ENCODE results near the gene ARIH2. TPM values are rescaled to one million over a fixed set of nuclear protein-coding genes. Genes with fewer than 3 reads are reported as not detected.

Gene ARIH2
- polyA plus RNA-seq (2013), result 93.3 TPM

DNA sequence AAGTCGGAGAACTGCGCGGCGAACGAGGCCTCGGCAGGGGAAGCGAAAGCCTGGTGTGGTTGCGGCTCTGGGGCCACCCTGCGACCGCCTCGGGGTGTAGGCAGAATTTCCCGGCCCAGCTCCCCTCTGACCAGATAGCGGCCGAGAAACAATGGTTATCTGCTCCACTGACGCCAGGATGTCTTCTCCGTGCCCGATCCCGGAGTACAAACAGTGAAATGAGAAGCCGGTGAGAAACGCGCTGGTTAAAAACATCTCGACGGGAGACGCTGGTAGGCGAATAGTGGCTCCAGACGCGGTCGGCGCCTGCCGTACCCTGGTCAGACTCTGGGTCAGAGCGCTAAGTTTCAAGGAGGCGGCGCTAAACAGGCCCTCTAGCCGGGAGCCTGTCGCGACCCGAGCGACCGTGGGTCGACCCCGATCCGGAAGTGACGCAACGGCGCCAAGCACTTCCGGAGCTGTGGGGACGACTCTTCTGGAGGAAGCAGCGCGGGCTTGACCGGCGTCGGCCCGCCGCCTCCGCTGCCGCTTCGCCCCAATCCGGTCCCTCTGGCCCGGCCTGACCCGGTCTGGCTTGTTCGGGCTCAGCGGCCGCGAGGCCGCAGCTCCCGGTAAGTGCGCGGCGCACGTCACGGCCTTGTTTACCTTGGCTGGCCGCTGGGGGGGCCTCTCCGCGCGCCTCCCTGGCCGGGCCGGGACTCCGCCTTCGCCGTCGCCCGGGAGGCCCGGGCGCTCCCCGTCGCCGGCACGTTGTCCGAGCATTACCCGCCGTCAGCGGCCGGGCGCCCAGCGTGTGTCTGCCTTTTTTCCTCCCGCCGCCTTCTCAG is at the start of gene ARIH2:
TSS of gene ARIH2 (plus strand) at position 455 of the 827 bp plus-strand sequence. CDS start 8,717 bp downstream, outside the sequence.
- Histone ChIP-seq H3K36me3 (ENCODE audit: control insufficient read depth in 4 of 4, insufficient read depth in 4 of 4, low read length in 3 of 4) (peaks cover 0 to 12% (median 2%) of the 10 kb centered on the region in 4 experiments), H3K9me3 (ENCODE audit: control extremely low read depth in 1 of 5, control insufficient read depth in 4 of 5, insufficient read depth in 2 of 5, low read depth in 1 of 5, low read length in 4 of 5) (no peaks in the 10 kb centered on the region), H3K27ac (ENCODE audit: insufficient read depth in 1 of 2, low read depth in 1 of 2, low read length in 2 of 2, poor library complexity in 1 of 2, severe bottlenecking in 2 of 2) (peak within 1 kb of the TSS; percentile 93 to 98), H3K4me1 (ENCODE audit: control extremely low read depth in 1 of 4, control insufficient read depth in 4 of 4, insufficient read depth in 4 of 4, low read length in 3 of 4) (peaks cover 5 to 25% (median 17%) of the 10 kb centered on the region in 4 experiments), H3K4me3 (ENCODE audit: control insufficient read depth in 1 of 7, extremely low read depth in 1 of 7, insufficient read depth in 4 of 7, low read depth in 2 of 7, low read length in 6 of 7) (peak within 1 kb of the TSS; percentile 82 to 99 (median 85)), H3K27me3 (replicated peaks in 2 of 5; ENCODE audit: control insufficient read depth in 4 of 5, insufficient read depth in 5 of 5, low read length in 4 of 5) (no peaks in the 10 kb centered on the region)
- ChIA-PET POLR2A (interaction anchor here (0.6 to 2.2 kb wide), 20 partner anchors 9 to 446 kb away, joined by 3 to 24 read pairs (median 4); partner anchors contain the start of genes DALRD3, IMPDH2, IP6K2 and PRKAR2A), CTCF (interaction anchor here (1.1 to 2.3 kb wide), 6 partner anchors 9 to 33 kb away, joined by 3 to 11 read pairs (median 5); no protein-coding TSS in a partner anchor)
- whole genome bisulfite sequencing (ENCODE audit: insufficient coverage), result under 1% methylated on average over 87 of the region's 97 CpGs
- peak; percentile 95 to 96 (median 96) for DNase-seq

DNA sequence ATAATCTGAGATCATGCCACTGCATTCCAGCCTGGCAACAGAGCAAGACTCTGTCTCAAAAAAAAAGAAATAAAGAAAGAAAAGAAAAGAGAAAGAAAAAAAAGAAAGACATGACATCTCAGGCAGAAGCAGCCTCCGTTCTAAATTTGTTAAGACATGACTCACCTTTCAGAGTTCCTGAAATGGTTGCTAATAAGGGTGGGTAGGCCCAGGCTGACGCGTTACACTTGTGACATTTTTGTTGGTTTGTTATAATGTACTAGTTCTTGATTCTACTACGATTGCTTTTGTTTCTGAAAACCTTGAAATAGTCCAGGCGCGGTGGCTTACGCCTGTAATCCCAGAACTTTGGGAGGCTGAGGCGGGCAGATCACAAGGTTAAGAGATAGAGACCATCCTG is 41.0 kb upstream of the ARIH2 start:
- no peak overlapping the region for H3K4me3 ChIP-seq (ENCODE audit: control insufficient read depth in 1 of 7, extremely low read depth in 1 of 7, insufficient read depth in 4 of 7, low read depth in 2 of 7, low read length in 6 of 7)
- CTCF ChIA-PET, result interaction anchor here (1.8 kb wide), 1 partner anchor 22 kb away, joined by 4 read pairs; no protein-coding TSS in a partner anchor
- peaks cover 3 to 13% (median 3%) of the 10 kb centered on the region in 4 experiments for H3K36me3 ChIP-seq (ENCODE audit: control insufficient read depth in 4 of 4, insufficient read depth in 4 of 4, low read length in 3 of 4)

DNA sequence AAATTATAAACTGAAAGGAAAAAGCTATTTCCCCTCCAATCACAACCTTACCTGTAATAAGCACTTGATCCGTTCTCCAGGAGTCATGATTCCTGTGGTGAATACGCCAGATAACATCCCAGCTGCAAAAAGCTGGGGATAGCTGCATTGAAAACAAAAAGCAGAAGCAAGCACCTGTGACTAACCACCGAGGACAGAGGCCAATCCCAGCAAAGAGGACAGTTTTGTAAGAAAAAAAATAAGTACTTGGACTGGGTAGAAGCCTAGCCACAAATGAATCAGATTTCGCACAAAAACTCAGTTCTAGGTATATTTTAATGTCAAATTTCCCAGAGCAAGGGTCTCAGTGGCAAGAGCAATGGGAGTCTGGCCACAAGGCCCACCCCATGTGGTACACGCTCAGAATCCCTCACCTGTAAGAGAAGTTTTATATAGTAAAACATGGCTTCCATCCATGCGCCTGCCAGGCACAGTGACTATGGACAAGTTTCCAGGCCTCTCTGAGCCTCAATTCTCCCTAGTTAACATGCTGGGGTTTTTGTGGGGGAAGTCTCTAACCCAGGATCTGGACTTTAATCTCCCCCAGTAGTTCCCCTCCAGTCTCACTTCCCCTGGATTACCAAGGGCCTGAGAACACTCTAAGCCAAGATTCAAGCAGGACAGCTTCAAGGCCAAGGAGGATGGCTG is 39.2 kb upstream of the ARIH2 start:
- CTCF ChIA-PET, result interaction anchor here (1.8 kb wide), 1 partner anchor 23 kb away, joined by 4 read pairs; no protein-coding TSS in a partner anchor
- no peaks in the 10 kb centered on the region for H3K27me3 ChIP-seq (replicated peaks in 2 of 5; ENCODE audit: control insufficient read depth in 4 of 5, insufficient read depth in 5 of 5, low read length in 4 of 5)

More for the DNA sequence above, 41.0 kb upstream of the ARIH2 start:
- no peaks in the 10 kb centered on the region for H3K27me3 ChIP-seq (replicated peaks in 2 of 5; ENCODE audit: control insufficient read depth in 4 of 5, insufficient read depth in 5 of 5, low read length in 4 of 5)
- no peaks in the 10 kb centered on the region for H3K9me3 ChIP-seq (ENCODE audit: control extremely low read depth in 1 of 5, control insufficient read depth in 4 of 5, insufficient read depth in 2 of 5, low read depth in 1 of 5, low read length in 4 of 5)
- peaks cover 0 to 3% (median 0%) of the 10 kb centered on the region in 4 experiments for H3K4me1 ChIP-seq (ENCODE audit: control extremely low read depth in 1 of 4, control insufficient read depth in 4 of 4, insufficient read depth in 4 of 4, low read length in 3 of 4)
- no peak overlapping the region for H3K27ac ChIP-seq (ENCODE audit: insufficient read depth in 1 of 2, low read depth in 1 of 2, low read length in 2 of 2, poor library complexity in 1 of 2, severe bottlenecking in 2 of 2)
- POLR2A ChIA-PET, result no interaction called here
- DNase-seq, result no peak
- 100% methylated on average over 7 of the region's 8 CpGs for WGBS (ENCODE audit: insufficient coverage)

DNA sequence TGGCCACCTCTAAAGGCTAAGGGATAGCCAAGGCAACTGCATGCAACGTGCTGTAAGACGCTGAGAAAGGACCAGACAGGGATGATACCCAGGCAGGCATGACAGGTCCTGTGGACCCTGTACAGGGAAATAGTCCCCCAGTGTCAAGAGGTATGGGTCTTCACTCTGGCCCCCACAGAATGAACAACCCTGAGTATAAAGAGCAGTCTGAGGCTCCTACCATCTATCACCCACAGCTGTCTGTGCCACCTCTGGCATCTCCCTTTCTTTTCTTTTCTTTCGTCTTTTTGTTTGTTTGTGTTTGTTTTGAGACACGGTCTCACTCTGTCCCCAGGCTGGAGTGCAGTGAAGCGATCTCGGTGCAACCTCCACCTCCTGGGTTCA is 38.7 kb upstream of the ARIH2 start:
- H3K4me3 ChIP-seq (ENCODE audit: control insufficient read depth in 1 of 7, extremely low read depth in 1 of 7, insufficient read depth in 4 of 7, low read depth in 2 of 7, low read length in 6 of 7), result no peak overlapping the region
- H3K4me1 ChIP-seq (ENCODE audit: control extremely low read depth in 1 of 4, control insufficient read depth in 4 of 4, insufficient read depth in 4 of 4, low read length in 3 of 4), result peaks cover 0 to 3% (median 0%) of the 10 kb centered on the region in 4 experiments
- POLR2A ChIA-PET, result no interaction called here
- 98% methylated on average over 5 of the region's 6 CpGs for WGBS (ENCODE audit: insufficient coverage)
- peaks cover 4 to 23% (median 8%) of the 10 kb centered on the region in 4 experiments for H3K36me3 ChIP-seq (ENCODE audit: control insufficient read depth in 4 of 4, insufficient read depth in 4 of 4, low read length in 3 of 4)
- no peak for DNase-seq
- no peaks in the 10 kb centered on the region for H3K27me3 ChIP-seq (replicated peaks in 2 of 5; ENCODE audit: control insufficient read depth in 4 of 5, insufficient read depth in 5 of 5, low read length in 4 of 5)
- no peak overlapping the region for H3K27ac ChIP-seq (ENCODE audit: insufficient read depth in 1 of 2, low read depth in 1 of 2, low read length in 2 of 2, poor library complexity in 1 of 2, severe bottlenecking in 2 of 2)
- H3K9me3 ChIP-seq (ENCODE audit: control extremely low read depth in 1 of 5, control insufficient read depth in 4 of 5, insufficient read depth in 2 of 5, low read depth in 1 of 5, low read length in 4 of 5), result no peaks in the 10 kb centered on the region
- CTCF ChIA-PET, result no interaction called here

More for the DNA sequence above, 39.2 kb upstream of the ARIH2 start:
- no peak for DNase-seq
- POLR2A ChIA-PET, result no interaction called here
- Histone ChIP-seq H3K9me3 (ENCODE audit: control extremely low read depth in 1 of 5, control insufficient read depth in 4 of 5, insufficient read depth in 2 of 5, low read depth in 1 of 5, low read length in 4 of 5) (no peaks in the 10 kb centered on the region), H3K36me3 (ENCODE audit: control insufficient read depth in 4 of 4, insufficient read depth in 4 of 4, low read length in 3 of 4) (peaks cover 3 to 20% (median 5%) of the 10 kb centered on the region in 4 experiments), H3K4me3 (ENCODE audit: control insufficient read depth in 1 of 7, extremely low read depth in 1 of 7, insufficient read depth in 4 of 7, low read depth in 2 of 7, low read length in 6 of 7) (no peak overlapping the region), H3K4me1 (ENCODE audit: control extremely low read depth in 1 of 4, control insufficient read depth in 4 of 4, insufficient read depth in 4 of 4, low read length in 3 of 4) (peaks cover 0 to 3% (median 0%) of the 10 kb centered on the region in 4 experiments), H3K27ac (ENCODE audit: insufficient read depth in 1 of 2, low read depth in 1 of 2, low read length in 2 of 2, poor library complexity in 1 of 2, severe bottlenecking in 2 of 2) (no peak overlapping the region)
- 90% methylated on average over 4 of the region's 6 CpGs for WGBS (ENCODE audit: insufficient coverage)

DNA sequence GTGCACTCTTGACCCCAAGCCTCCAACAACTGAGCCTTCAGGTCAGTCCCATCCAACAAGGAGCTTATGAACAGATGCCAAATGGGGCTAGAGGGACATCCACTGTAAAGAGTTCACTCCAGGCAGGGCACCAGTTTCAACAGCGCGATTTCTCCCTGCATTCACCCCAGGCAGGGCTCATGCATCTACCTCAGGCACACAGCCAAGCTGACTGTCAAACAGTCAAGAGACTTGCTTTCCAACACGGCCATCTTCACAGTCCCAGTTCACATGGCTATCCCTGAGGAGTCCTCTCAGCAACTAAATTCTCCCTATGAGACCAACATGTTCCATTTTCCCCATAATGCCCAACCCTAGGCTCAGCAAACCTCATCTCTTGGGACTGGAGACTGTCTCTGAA is 37.6 kb upstream of the ARIH2 start:
- CTCF ChIA-PET, result interaction anchor here (1.0 kb wide), 1 partner anchor 142 kb away, joined by 4 read pairs; no protein-coding TSS in a partner anchor
- 100% methylated on average over 3 of the region's 3 CpGs for WGBS (ENCODE audit: insufficient coverage)
- peaks cover 4 to 25% (median 12%) of the 10 kb centered on the region in 4 experiments for H3K36me3 ChIP-seq (ENCODE audit: control insufficient read depth in 4 of 4, insufficient read depth in 4 of 4, low read length in 3 of 4)
- H3K4me3 ChIP-seq (ENCODE audit: control insufficient read depth in 1 of 7, extremely low read depth in 1 of 7, insufficient read depth in 4 of 7, low read depth in 2 of 7, low read length in 6 of 7), result no peak overlapping the region
- no peak for DNase-seq
- POLR2A ChIA-PET, result no interaction called here
- no peak overlapping the region for H3K27ac ChIP-seq (ENCODE audit: insufficient read depth in 1 of 2, low read depth in 1 of 2, low read length in 2 of 2, poor library complexity in 1 of 2, severe bottlenecking in 2 of 2)
- no peaks in the 10 kb centered on the region for H3K27me3 ChIP-seq (replicated peaks in 2 of 5; ENCODE audit: control insufficient read depth in 4 of 5, insufficient read depth in 5 of 5, low read length in 4 of 5)
- no peaks in the 10 kb centered on the region for H3K9me3 ChIP-seq (ENCODE audit: control extremely low read depth in 1 of 5, control insufficient read depth in 4 of 5, insufficient read depth in 2 of 5, low read depth in 1 of 5, low read length in 4 of 5)
- H3K4me1 ChIP-seq (ENCODE audit: control extremely low read depth in 1 of 4, control insufficient read depth in 4 of 4, insufficient read depth in 4 of 4, low read length in 3 of 4), result peaks cover 0 to 3% (median 0%) of the 10 kb centered on the region in 4 experiments

DNA sequence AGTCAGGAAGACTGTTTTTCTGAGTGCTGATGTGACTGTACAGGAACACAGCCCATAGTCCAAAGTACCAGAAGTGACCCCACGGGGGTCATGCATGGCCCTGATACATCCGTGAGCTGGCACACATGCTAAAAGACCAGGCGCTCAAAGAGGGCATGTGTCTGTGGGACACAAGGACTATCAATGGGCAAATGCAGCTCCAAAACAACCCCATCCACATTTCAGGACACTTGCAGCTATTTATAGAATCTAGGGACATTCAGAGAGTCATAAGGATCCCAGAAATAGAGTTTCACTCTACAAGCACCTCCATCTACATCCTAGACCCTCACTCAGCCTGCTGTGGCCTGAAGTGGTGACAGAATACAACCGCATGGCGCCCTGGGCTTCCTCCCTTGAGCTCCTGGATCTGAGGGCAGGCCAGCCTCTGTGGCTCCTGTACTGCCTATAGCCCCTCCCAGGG is 37.0 kb upstream of the ARIH2 start:
- Histone ChIP-seq H3K36me3 (ENCODE audit: control insufficient read depth in 4 of 4, insufficient read depth in 4 of 4, low read length in 3 of 4) (peaks cover 4 to 25% (median 12%) of the 10 kb centered on the region in 4 experiments), H3K27ac (ENCODE audit: insufficient read depth in 1 of 2, low read depth in 1 of 2, low read length in 2 of 2, poor library complexity in 1 of 2, severe bottlenecking in 2 of 2) (no peak overlapping the region), H3K4me1 (ENCODE audit: control extremely low read depth in 1 of 4, control insufficient read depth in 4 of 4, insufficient read depth in 4 of 4, low read length in 3 of 4) (peaks cover 0 to 3% (median 0%) of the 10 kb centered on the region in 4 experiments), H3K27me3 (replicated peaks in 2 of 5; ENCODE audit: control insufficient read depth in 4 of 5, insufficient read depth in 5 of 5, low read length in 4 of 5) (no peaks in the 10 kb centered on the region), H3K9me3 (ENCODE audit: control extremely low read depth in 1 of 5, control insufficient read depth in 4 of 5, insufficient read depth in 2 of 5, low read depth in 1 of 5, low read length in 4 of 5) (no peaks in the 10 kb centered on the region), H3K4me3 (ENCODE audit: control insufficient read depth in 1 of 7, extremely low read depth in 1 of 7, insufficient read depth in 4 of 7, low read depth in 2 of 7, low read length in 6 of 7) (no peak overlapping the region)
- WGBS (ENCODE audit: insufficient coverage), result 98% methylated on average over 5 of the region's 5 CpGs
- no peak for DNase-seq
- ChIA-PET POLR2A (no interaction called here), CTCF (no interaction called here)
